ENCODE measurements around the gene RNF8. TPM values are rescaled to one million over a fixed set of nuclear protein-coding genes. Genes with fewer than 3 reads are reported as not detected.

Gene RNF8
- total and polyA plus RNA-seq, 7 donors: 9.4 to 28.5 (median 12.7) TPM

- no peak for DNase-seq
- H3K4me1 ChIP-seq: peaks cover 5% of the 10 kb centered on the region
- no peak overlapping the region for H3K4me3 ChIP-seq
- WGBS, 3 donors: 66 to 74% (median 66%) methylated on average over 8 of the region's 8 CpGs
- TF ChIP-seq, protein P1, sequence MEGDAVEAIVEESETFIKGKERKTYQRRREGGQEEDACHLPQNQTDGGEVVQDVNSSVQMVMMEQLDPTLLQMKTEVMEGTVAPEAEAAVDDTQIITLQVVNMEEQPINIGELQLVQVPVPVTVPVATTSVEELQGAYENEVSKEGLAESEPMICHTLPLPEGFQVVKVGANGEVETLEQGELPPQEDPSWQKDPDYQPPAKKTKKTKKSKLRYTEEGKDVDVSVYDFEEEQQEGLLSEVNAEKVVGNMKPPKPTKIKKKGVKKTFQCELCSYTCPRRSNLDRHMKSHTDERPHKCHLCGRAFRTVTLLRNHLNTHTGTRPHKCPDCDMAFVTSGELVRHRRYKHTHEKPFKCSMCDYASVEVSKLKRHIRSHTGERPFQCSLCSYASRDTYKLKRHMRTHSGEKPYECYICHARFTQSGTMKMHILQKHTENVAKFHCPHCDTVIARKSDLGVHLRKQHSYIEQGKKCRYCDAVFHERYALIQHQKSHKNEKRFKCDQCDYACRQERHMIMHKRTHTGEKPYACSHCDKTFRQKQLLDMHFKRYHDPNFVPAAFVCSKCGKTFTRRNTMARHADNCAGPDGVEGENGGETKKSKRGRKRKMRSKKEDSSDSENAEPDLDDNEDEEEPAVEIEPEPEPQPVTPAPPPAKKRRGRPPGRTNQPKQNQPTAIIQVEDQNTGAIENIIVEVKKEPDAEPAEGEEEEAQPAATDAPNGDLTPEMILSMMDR (IDR thresholded peaks at IDR 0.05): no peak
- H3K27me3 ChIP-seq (ENCODE audit: insufficient read depth in 3 of 3, low read length in 2 of 3): no peaks in the 10 kb centered on the region
- no peak overlapping the region for H3K27ac ChIP-seq
- no peaks in the 10 kb centered on the region for H3K9me3 ChIP-seq
- ATAC-seq: no peak
- intact Hi-C loops (cut with DNase I): loop anchor here (5.0 kb wide), 1 partner anchor 372 kb away; no protein-coding TSS in a partner anchor
- peaks cover 0 to 85% of the 10 kb centered on the region in 2 donors for H3K36me3 ChIP-seq (ENCODE audit: insufficient read depth in 1 of 2, low read depth in 1 of 2)
Measured at GRCh38 chr6:37320646-37321045, 33.1 kb upstream of the RNF8 start.

DNA sequence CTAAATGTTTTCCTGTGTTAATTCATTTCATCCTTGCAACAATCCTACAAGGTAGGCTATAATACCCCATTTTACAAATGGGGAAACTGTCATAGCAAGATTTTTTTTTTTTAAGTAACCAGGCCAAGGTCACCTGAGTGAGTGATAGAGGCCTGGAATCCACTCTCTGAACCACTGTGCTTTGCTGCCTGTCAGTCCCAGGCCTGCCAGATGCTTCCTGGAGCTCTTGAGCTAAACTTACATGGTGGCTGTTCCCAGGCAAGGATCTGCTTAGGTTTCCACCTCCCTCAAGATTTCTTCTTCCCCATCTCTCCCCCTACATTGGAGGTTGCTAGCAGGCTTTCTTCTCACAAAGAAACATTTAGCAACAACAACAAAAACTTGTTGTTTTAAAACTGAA, 32.7 kb upstream of the RNF8 start:
- Histone ChIP-seq H3K4me3 (no peak overlapping the region), H3K27me3 (ENCODE audit: insufficient read depth in 3 of 3, low read length in 2 of 3) (no peaks in the 10 kb centered on the region), H3K9me3 (no peaks in the 10 kb centered on the region), H3K27ac (no peak overlapping the region), H3K36me3 (ENCODE audit: insufficient read depth in 1 of 2, low read depth in 1 of 2) (peaks cover 0 to 80% of the 10 kb centered on the region in 2 donors), H3K4me1 (peaks cover 5% of the 10 kb centered on the region)
- ATAC-seq: no peak
- TF ChIP-seq, protein P1 (IDR thresholded peaks at IDR 0.05): no peak
- no peak for DNase-seq
- intact Hi-C loops (cut with DNase I): loop anchor here (5.0 kb wide), 1 partner anchor 371 kb away; no protein-coding TSS in a partner anchor

GRCh38 chr6:37321516-37322415, 32.0 kb upstream of the RNF8 start:
- H3K9me3 ChIP-seq: no peaks in the 10 kb centered on the region
- TF ChIP-seq, protein P1 (IDR thresholded peaks at IDR 0.05): no peak
- ATAC-seq: no peak
- no peak for DNase-seq
- no peak overlapping the region for H3K27ac ChIP-seq
- H3K4me1 ChIP-seq: peaks cover 5% of the 10 kb centered on the region
- no peaks in the 10 kb centered on the region for H3K27me3 ChIP-seq (ENCODE audit: insufficient read depth in 3 of 3, low read length in 2 of 3)
- H3K4me3 ChIP-seq: no peak overlapping the region
- H3K36me3 ChIP-seq (ENCODE audit: insufficient read depth in 1 of 2, low read depth in 1 of 2): peaks cover 0 to 73% of the 10 kb centered on the region in 2 donors
- intact Hi-C loops (cut with DNase I): loop anchor here (5.0 kb wide), 1 partner anchor 371 kb away; no protein-coding TSS in a partner anchor
- WGBS, 3 donors: 72 to 85% (median 80%) methylated on average over 8 of the region's 8 CpGs

DNA sequence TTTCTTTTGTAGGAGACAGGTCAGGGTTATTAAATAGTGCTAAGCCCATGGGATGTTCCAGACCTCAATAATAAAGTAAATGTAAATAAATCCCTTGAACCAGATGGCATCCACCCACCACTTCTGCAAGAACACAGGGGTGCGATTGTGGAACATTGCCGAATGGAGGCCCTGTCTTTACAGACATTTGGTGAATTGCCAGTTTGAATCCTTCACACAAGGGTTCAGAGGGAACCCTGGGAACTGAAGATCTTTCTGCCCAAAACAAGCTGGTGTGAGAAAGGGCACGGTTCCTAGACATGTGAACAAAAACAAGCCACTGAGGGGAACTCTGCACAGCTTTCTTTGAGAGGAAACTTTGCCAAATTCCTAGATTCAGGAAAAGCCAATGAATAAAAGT, 30.2 kb upstream of the RNF8 start:
- Histone ChIP-seq H3K27ac (peak overlapping the region; percentile 38), H3K36me3 (ENCODE audit: insufficient read depth in 1 of 2, low read depth in 1 of 2) (peaks cover 0 to 55% of the 10 kb centered on the region in 2 donors), H3K27me3 (ENCODE audit: insufficient read depth in 3 of 3, low read length in 2 of 3) (no peaks in the 10 kb centered on the region), H3K4me3 (no peak overlapping the region), H3K9me3 (no peaks in the 10 kb centered on the region), H3K4me1 (peaks cover 5% of the 10 kb centered on the region)
- TF ChIP-seq, protein P1 (IDR thresholded peaks at IDR 0.05): no peak
- intact Hi-C loops (cut with DNase I): loop anchor here (5.0 kb wide), 1 partner anchor 369 kb away; no protein-coding TSS in a partner anchor
- DNase-seq (no peak), ATAC-seq (no peak)
- 24 to 31% (median 28%) methylated on average over 3 of the region's 3 CpGs for WGBS, 3 donors

Data from psoas muscle (tissue), 8 donors.